Omental fat pad (tissue), 4 donors: ENCODE data around the gene TBL3. TPM values are rescaled to one million over a fixed set of nuclear protein-coding genes. Genes with fewer than 3 reads are reported as not detected.
A peak's percentile ranks its signal among the peaks of the same experiment; 100 is the strongest.

Experiments
- ATAC-seq: fragments of 150-250 bp; one replicate; pipeline ENCODE4 v1.9.1; 2016; ENCODE audit warnings: mild to moderate bottlenecking, moderate library complexity; ENCODE audit not compliant: low FRiP score
- DNase-seq: peaks from one replicate; pipeline ENCODE4 v3.0.0-alpha.2; 2019; ENCODE audit warnings: low spot score
- total RNA-seq, 4 donors: library from RNA; depleted of rRNA; stranded (reverse); fragments of >200 nt; gene quantifications; one replicate each; pipeline ENCODE4 v1.1.0, GENCODE V29; 2016
- TF ChIP-seq, protein P1 (sequence below), 3 donors: fragments of 450-650 bp; IDR thresholded peaks; one replicate each; pipeline ENCODE4 v1.5.1; 2016 to 2017; ENCODE audit warnings: antibody characterized with exemption in 3 of 3, mild to moderate bottlenecking in 3 of 3, moderate library complexity in 2 of 3

Gene TBL3
- total RNA-seq, 4 donors from 2014 or later = 32.2 to 44.3 (median 34.3) TPM

DNA sequence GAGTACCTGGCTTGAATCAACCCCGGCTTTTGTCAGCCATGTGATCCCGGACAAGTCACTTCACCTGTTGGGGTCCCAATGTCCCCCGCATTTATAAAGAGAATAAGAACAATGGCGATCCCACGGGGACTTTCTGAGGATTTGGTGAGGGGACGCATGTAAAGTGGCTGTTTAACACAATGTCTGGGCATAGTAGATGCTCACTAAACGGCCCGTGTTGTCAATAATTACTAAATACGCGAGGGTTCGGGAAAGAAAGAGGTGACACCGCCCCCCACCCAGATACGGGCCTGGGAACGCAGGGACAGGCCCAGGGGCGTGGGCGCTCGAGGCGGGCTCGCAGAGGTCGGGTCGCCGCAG is 19.7 kb downstream of the TBL3 start:
- TF ChIP-seq, protein P1, sequence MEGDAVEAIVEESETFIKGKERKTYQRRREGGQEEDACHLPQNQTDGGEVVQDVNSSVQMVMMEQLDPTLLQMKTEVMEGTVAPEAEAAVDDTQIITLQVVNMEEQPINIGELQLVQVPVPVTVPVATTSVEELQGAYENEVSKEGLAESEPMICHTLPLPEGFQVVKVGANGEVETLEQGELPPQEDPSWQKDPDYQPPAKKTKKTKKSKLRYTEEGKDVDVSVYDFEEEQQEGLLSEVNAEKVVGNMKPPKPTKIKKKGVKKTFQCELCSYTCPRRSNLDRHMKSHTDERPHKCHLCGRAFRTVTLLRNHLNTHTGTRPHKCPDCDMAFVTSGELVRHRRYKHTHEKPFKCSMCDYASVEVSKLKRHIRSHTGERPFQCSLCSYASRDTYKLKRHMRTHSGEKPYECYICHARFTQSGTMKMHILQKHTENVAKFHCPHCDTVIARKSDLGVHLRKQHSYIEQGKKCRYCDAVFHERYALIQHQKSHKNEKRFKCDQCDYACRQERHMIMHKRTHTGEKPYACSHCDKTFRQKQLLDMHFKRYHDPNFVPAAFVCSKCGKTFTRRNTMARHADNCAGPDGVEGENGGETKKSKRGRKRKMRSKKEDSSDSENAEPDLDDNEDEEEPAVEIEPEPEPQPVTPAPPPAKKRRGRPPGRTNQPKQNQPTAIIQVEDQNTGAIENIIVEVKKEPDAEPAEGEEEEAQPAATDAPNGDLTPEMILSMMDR (IDR thresholded peaks at IDR 0.05) = no peak
- ATAC-seq (no peak), DNase-seq (no peak)

DNA sequence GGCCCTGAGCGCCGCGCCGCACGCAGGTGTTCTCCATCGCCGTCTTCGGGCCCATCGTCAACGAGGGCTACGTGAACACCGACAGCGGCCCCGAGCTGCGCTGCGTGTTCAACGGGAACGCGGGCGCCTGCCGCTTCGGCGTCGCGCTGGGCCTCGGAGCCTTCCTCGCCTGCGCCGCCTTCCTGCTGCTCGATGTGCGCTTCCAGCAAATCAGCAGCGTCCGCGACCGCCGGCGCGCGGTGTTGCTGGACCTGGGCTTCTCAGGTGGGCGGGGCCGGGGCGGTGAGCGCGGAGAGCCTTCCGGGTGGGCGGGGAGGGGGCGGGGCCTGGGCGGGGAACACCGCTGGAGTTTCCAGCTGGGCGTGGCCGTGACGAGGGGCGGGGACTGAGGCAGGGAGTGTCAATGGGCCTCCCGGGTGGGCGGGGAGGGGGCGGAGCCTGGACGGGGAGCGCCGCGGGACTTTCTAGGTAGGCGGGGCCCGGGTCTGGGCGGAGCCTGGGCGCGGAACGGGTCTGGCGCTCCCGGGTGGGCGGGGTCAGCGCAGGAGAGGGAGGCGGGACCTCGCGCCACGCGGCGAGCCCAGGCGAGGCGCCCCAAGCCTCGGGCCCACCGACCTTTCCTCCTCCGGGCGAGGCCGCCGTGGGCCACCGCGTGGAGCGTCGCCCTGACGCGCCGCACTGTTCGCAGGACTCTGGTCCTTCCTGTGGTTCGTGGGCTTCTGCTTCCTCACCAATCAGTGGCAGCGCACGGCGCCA is 20.3 kb downstream of the TBL3 start:
- DNase-seq (peak; percentile 89), ATAC-seq (peak; percentile 74)
- TF ChIP-seq, protein P1 (IDR thresholded peaks at IDR 0.05) = no peak

DNA sequence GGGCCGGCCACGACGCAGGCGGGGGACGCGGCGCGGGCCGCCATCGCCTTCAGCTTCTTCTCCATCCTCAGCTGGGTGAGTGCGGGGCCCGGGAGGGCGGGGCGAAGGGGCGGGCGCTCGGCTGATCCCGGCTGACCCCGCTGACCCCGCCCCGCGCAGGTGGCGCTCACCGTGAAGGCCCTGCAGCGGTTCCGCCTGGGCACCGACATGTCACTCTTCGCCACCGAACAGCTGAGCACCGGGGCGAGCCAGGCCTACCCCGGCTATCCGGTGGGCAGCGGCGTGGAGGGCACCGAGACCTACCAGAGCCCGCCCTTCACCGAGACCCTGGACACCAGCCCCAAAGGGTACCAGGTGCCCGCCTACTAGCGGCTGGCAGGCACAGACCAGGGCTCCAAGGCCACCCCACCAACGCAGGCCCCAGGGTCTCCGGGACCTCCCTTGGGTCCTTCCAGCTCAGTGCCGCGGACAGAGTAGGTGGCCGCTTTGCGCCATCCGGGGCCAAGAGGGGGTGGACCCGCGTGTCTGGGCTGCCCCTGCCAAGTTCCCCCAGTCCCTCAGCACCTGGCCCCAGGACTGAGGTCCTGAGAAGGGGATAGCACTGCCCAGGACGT is 21.0 kb downstream of the TBL3 start:
- TF ChIP-seq, protein P1 (IDR thresholded peaks at IDR 0.05) = no peak
- DNase-seq = no peak
- ATAC-seq = no peak

DNA sequence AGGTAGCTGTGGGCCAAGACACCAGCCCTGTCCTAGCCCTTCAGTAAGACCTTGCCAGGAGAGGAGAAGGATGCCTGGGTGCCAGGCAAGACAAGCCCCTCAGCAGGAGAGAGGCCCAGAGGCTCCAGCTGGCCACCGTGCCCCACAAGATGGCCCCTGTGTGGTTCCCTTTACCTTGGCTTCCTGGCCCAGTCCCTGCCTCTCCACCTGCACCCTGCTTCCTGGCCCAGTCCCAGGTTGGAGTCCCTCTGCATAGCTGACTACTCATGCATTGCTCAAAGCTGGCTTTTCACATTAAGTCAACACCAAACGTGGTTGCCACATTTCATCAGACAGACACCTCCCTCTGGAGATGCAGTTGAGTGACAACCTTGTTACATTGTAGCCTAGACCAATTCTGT is 21.9 kb downstream of the TBL3 start:
- TF ChIP-seq, protein P1 (IDR thresholded peaks at IDR 0.05) = no peak
- ATAC-seq (peak; percentile 4), DNase-seq (no peak)

DNA sequence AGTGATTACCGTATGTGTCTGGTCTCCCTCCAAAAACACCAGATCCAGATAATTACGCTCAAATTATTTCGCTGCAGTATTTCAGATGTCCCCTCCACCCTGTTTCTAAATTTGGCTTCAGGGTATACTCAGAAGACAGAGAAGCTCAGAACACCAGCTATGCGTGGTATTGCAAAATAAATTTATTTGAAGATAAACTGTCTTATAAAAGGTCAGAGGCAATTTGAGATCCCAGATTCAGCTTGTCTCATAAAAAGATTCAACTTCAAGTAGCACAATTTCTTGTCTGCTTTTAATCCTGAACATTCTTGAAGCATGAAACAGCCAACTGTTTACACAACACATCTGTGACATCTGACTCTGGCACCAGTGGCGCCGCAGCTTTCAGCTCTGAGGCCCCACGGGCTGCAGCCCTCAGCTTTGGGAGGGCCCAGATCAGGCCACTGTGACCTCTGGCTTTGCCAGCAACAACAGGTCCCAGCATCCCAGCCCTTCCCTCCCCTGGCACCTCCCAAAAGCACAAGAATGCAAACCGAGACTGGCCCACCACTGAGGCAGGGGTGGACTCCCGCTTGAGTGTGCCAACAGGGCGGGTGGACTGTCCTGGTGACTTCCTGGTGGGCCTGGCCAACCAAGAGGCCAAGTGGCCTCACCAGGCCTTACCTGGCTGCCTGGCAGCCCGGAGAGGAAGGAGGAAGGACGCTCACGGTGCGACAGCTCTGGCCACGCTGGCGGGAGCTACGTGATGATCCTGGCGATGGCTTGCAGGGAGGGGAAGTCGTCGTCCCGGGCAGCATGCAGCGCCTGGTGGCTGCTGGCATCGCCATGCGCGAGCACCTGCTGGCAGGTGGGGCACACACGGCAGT is 25.9 kb downstream of the TBL3 start:
- TF ChIP-seq, protein P1 (IDR thresholded peaks at IDR 0.05) = no peak
- ATAC-seq (no peak), DNase-seq (no peak)

DNA sequence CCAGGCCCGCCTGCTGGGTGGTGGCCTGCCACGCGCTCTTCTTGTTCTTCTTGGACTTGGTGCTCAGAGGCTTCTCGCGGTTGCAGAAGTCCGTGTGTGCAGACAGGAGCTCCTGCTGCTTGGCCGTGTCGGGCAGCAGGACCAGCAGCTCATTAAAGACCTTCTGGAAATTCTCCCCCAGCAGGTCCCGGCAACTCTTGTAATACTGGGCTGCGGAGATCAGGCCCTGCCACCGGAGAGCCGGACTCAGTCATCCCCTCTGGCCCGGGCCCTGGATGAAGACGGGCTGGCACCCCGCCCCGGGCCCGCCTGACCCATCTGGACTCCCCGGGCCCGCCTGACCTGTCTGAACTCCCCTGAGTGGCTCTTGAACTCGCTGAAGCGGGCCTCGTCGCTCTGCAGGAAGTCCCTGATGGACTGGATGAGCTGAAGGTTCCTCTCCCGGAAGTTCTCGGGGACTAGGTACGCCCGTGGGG is 26.5 kb downstream of the TBL3 start:
- TF ChIP-seq, protein P1 (IDR thresholded peaks at IDR 0.05) = no peak
- ATAC-seq = no peak
- no peak for DNase-seq
